C4-2B (cell line): ENCODE data around the gene GMEB2.

Experiments used
- H3K27ac ChIP-seq: fragments of 450-650 bp; 2 replicates; pipeline ENCODE4 v1.5.1; 2017
- ZFX ChIP-seq: fragments of 450-650 bp; IDR thresholded peaks from 2 replicates; pipeline ENCODE4 v1.6.1; 2017
- TF ChIP-seq, protein P1 (sequence below): fragments of 450-650 bp; conservative IDR thresholded peaks from 2 replicates; pipeline ENCODE4 v1.5.1; 2017; ENCODE audit warnings: mild to moderate bottlenecking

The GMEB2 gene

DNA sequence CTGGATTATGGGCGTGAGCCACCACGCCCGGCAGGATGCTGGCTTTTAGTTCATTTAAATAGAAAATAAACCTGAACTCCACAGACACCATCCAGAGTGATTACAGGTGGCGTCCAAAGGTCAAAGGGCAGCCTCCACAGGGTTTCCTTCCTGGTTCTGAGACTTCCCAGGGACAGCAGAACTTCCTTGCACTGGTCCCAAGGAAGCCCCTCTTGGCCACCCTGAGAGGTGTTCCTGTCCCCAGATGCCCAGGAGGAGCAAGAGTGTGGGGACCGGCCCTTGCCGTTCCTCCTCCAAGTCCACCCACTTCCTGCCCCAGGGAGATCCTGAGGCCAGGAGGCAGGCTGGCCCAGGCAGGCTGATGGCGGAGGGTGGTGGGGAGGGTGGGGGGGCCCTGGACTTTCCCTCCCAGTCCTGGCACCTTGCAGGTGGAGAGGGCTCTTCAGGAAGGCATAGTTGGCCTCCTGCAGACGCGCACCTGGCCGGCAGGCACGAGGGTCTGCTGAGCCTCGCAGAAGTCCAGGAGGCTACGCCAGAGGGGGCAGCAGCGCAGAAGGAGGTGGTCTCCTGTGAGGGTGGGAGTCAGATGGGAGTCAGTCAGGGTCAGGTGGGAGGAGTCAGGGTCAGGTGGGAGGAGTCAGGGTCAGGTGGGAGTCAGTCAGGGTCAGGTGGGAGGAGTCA, 68.0 kb downstream of the GMEB2 start:
- TF ChIP-seq, protein P1, sequence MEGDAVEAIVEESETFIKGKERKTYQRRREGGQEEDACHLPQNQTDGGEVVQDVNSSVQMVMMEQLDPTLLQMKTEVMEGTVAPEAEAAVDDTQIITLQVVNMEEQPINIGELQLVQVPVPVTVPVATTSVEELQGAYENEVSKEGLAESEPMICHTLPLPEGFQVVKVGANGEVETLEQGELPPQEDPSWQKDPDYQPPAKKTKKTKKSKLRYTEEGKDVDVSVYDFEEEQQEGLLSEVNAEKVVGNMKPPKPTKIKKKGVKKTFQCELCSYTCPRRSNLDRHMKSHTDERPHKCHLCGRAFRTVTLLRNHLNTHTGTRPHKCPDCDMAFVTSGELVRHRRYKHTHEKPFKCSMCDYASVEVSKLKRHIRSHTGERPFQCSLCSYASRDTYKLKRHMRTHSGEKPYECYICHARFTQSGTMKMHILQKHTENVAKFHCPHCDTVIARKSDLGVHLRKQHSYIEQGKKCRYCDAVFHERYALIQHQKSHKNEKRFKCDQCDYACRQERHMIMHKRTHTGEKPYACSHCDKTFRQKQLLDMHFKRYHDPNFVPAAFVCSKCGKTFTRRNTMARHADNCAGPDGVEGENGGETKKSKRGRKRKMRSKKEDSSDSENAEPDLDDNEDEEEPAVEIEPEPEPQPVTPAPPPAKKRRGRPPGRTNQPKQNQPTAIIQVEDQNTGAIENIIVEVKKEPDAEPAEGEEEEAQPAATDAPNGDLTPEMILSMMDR = no peak
- no peak for TF ChIP-seq ZFX
- no peak overlapping the region for H3K27ac ChIP-seq

- H3K27ac ChIP-seq = no peak overlapping the region
- TF ChIP-seq, protein P1 = no peak
- TF ChIP-seq ZFX = no peak
Observed at GRCh38 chr20:63557481-63557891, 69.4 kb downstream of the GMEB2 start.

- no peak overlapping the region for H3K27ac ChIP-seq
- TF ChIP-seq, protein P1 = no peak
- no peak for TF ChIP-seq ZFX
Observed at GRCh38 chr20:63556873-63557478, 69.9 kb downstream of the GMEB2 start.

DNA sequence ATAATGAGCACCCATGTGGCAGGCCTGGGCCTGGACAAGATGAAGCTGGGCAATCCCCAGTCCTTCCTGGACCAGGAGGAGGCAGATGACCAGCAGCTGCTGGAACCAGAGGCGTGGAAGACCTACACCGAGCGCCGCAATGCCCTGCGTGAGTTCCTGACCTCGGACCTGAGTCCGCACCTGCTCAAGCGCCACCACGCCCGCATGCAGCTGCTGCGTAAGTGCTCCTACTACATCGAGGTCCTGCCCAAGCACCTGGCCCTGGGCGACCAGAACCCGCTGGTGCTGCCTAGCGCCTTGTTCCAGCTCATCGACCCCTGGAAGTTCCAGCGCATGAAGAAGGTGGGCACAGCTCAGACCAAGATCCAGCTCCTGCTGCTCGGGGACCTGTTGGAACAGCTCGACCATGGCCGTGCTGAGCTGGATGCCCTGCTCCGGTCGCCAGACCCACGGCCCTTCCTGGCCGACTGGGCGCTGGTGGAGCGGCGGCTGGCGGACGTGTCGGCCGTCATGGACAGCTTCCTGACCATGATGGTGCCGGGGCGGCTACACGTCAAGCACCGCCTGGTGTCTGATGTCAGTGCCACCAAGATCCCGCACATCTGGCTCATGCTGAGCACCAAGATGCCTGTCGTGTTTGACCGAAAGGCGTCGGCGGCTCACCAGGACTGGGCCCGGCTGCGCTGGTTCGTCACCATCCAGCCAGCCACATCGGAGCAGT, 71.1 kb downstream of the GMEB2 start:
- TF ChIP-seq, protein P1 = no peak
- no peak for TF ChIP-seq ZFX

GRCh38 chr20:63554361-63555278, 72.3 kb downstream of the GMEB2 start:
- no peak overlapping the region for H3K27ac ChIP-seq
- TF ChIP-seq, protein P1 = no peak
- TF ChIP-seq ZFX = no peak

More for the DNA sequence above, 71.1 kb downstream of the GMEB2 start:
- no peak overlapping the region for H3K27ac ChIP-seq

GRCh38 chr20:63553933-63554290, 73.0 kb downstream of the GMEB2 start, which contains the start of gene FNDC11:
Gene FNDC11 (plus strand): TSS chr20:63554159. CDS start chr20:63555664, 1,505 bp downstream.
- TF ChIP-seq, protein P1 = no peak
- no peak within 1 kb of the TSS for H3K27ac ChIP-seq
